D721Med (cell line): ENCODE results near the gene MADD.
A peak's percentile ranks its signal among the peaks of the same experiment; 100 is the strongest.

Source experiments
- DNase-seq: peaks from one replicate; pipeline ENCODE4 v3.0.0; 2011; ENCODE audit warnings: low spot score; ENCODE audit not compliant: insufficient read length
- FAIRE-seq: peaks from 2 replicates; lab custom pipeline; 2011; peaks lifted over from hg19 to GRCh38; lab: Jason Lieb, UNC
- CTCF ChIP-seq: IDR thresholded peaks from 2 replicates; pipeline ENCODE4 v1.5.1; 2012; ENCODE audit warnings: mild to moderate bottlenecking, control low read depth; ENCODE audit not compliant: insufficient read depth; ENCODE audit errors: missing control alignments

Gene MADD

GRCh38 chr11:47269829-47270305 is at the start of gene MADD:
MADD (plus strand) TSS chr11:47270133.
- FAIRE-seq, result no peak
- peak; percentile 77 for DNase-seq
- no peak for TF ChIP-seq CTCF

GRCh38 chr11:47220401-47220821 is 49.5 kb upstream of the MADD start:
- FAIRE-seq (no peak), DNase-seq (no peak)
- no peak for TF ChIP-seq CTCF

- FAIRE-seq, result no peak
- TF ChIP-seq CTCF, result no peak
Observed at GRCh38 chr11:47222696-47223095, 47.2 kb upstream of the MADD start.

DNA sequence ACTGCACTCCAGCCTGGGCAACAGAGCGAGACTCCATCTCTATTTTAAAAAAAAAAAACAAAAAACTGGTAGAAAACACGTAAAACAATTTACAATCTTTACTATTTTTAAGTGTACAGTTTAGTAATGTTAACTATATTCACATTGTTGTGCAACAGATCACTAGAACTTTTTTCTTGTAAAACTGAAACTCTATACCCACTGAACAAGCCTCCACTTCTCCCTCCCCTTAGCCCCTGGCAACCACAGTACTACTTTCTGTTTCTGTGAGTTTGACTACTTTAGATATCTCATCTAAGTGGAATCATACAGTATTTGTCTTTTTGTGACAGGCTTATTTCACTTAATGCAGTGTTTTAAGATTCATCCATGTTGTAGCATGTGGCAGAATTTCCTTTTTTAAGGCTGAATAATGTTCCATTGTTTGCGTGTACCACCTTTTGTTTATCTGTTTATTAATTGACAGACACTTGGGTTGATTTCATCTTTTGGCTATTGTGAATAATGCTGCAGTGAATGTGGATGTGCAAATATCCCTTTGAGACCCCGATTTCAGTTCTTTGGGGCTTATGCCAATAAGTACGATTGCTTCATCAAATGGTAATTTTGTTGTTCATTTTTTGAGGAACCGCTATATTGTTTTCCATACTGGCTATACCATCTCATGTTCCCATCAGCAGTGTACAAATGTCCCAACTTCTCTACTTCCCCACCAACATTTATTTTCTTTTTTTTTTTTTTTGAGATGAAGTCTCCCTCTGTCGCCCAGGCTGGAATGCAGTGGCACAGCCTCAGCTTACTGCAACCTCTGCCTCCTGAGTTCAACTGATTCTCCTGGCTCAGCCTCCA is 44.2 kb upstream of the MADD start:
- no peak for TF ChIP-seq CTCF
- FAIRE-seq (no peak), DNase-seq (no peak)

More at GRCh38 chr11:47222696-47223095, 47.2 kb upstream of the MADD start:
- no peak for DNase-seq

DNA sequence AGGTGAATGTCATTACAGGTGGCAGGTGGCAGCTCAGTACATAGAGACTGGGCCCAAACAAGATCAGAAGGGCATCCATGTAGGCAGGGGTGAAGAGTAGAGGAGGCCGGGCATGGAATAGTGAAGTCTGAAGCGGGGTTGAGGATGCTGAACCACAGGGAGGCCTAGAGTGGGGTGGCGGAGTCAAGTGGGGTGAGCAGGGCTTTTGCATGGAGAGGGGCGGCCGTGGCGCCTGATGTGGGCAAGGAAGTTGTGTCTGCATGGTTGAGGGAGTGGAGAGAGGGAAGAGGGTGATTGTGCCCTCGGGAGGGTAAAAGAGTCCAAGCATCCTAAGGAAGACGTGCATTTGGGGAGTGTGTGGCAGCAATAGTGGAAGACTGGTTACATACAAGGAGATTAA is 40.8 kb upstream of the MADD start:
- DNase-seq (no peak), FAIRE-seq (no peak)
- no peak for TF ChIP-seq CTCF

GRCh38 chr11:47233051-47233450 is 36.9 kb upstream of the MADD start:
- no peak for TF ChIP-seq CTCF
- FAIRE-seq (no peak), DNase-seq (no peak)
